KMS-11 (cell line): ENCODE data around the gene AKAP10.
A peak's percentile ranks its signal among the peaks of the same experiment; 100 is the strongest.
"Not testable (repeated sequence)": the region's sequence is repeated elsewhere in the genome, so short reads cannot be mapped to it uniquely, and the experiment has no call there.

Source experiments
- H2AFZ ChIP-seq: fragments of 200-600 bp; sonication (generic); 2 replicates; pipeline ENCODE4 v1.6.1; 2016; ENCODE audit warnings: antibody characterized with exemption, mixed run types, low read depth
- H3K27ac ChIP-seq: fragments of 200-600 bp; sonication (generic); 2 replicates; pipeline ENCODE4 v1.6.1; 2016; ENCODE audit warnings: mild to moderate bottlenecking, mixed run types
- H3K27me3 ChIP-seq: fragments of 200-600 bp; sonication (generic); 2 replicates; pipeline ENCODE4 v1.6.1; 2017; ENCODE audit warnings: mild to moderate bottlenecking, low read depth, mixed run types, moderate library complexity; ENCODE audit not compliant: insufficient read depth
- H3K36me3 ChIP-seq: fragments of 200-600 bp; sonication (generic); 2 replicates; pipeline ENCODE4 v1.6.1; 2017; ENCODE audit warnings: mild to moderate bottlenecking, mixed run types; ENCODE audit not compliant: insufficient read depth
- H3K4me1 ChIP-seq: fragments of 200-600 bp; sonication (generic); 2 replicates; pipeline ENCODE4 v1.6.1; 2016; ENCODE audit warnings: mild to moderate bottlenecking, low read depth, mixed run types; ENCODE audit not compliant: poor library complexity, severe bottlenecking
- H3K4me2 ChIP-seq: fragments of 200-600 bp; sonication (generic); 2 replicates; pipeline ENCODE4 v1.7.0; 2016; ENCODE audit warnings: mild to moderate bottlenecking, mixed run types
- H3K4me3 ChIP-seq: fragments of 200-600 bp; sonication (generic); IDR thresholded peaks from 2 replicates; pipeline ENCODE4 v1.6.1; 2017; ENCODE audit warnings: low read depth, low read length, mixed read lengths; ENCODE audit not compliant: insufficient read depth
- H3K79me2 ChIP-seq: fragments of 200-600 bp; sonication (generic); 2 replicates; pipeline ENCODE4 v1.6.1; 2016; ENCODE audit warnings: low read depth, mixed run types; ENCODE audit not compliant: insufficient read depth
- H3K9ac ChIP-seq: fragments of 200-600 bp; sonication (generic); 2 replicates; pipeline ENCODE4 v1.6.1; 2016; ENCODE audit warnings: mild to moderate bottlenecking, mixed run types
- H4K20me1 ChIP-seq: fragments of 200-600 bp; sonication (generic); 2 replicates; pipeline ENCODE4 v1.6.1; 2016; ENCODE audit warnings: mild to moderate bottlenecking, mixed run types; ENCODE audit not compliant: insufficient read depth
- TF ChIP-seq, protein P1 (sequence below): fragments of 200-600 bp; sonication (generic); conservative IDR thresholded peaks from 2 replicates; pipeline ENCODE4 v1.6.1; 2017; ENCODE audit warnings: low read depth, mild to moderate bottlenecking, antibody characterized with exemption, low read length, moderate library complexity, mixed read lengths

The AKAP10 gene, protein sequence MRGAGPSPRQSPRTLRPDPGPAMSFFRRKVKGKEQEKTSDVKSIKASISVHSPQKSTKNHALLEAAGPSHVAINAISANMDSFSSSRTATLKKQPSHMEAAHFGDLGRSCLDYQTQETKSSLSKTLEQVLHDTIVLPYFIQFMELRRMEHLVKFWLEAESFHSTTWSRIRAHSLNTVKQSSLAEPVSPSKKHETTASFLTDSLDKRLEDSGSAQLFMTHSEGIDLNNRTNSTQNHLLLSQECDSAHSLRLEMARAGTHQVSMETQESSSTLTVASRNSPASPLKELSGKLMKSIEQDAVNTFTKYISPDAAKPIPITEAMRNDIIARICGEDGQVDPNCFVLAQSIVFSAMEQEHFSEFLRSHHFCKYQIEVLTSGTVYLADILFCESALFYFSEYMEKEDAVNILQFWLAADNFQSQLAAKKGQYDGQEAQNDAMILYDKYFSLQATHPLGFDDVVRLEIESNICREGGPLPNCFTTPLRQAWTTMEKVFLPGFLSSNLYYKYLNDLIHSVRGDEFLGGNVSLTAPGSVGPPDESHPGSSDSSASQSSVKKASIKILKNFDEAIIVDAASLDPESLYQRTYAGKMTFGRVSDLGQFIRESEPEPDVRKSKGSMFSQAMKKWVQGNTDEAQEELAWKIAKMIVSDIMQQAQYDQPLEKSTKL

DNA sequence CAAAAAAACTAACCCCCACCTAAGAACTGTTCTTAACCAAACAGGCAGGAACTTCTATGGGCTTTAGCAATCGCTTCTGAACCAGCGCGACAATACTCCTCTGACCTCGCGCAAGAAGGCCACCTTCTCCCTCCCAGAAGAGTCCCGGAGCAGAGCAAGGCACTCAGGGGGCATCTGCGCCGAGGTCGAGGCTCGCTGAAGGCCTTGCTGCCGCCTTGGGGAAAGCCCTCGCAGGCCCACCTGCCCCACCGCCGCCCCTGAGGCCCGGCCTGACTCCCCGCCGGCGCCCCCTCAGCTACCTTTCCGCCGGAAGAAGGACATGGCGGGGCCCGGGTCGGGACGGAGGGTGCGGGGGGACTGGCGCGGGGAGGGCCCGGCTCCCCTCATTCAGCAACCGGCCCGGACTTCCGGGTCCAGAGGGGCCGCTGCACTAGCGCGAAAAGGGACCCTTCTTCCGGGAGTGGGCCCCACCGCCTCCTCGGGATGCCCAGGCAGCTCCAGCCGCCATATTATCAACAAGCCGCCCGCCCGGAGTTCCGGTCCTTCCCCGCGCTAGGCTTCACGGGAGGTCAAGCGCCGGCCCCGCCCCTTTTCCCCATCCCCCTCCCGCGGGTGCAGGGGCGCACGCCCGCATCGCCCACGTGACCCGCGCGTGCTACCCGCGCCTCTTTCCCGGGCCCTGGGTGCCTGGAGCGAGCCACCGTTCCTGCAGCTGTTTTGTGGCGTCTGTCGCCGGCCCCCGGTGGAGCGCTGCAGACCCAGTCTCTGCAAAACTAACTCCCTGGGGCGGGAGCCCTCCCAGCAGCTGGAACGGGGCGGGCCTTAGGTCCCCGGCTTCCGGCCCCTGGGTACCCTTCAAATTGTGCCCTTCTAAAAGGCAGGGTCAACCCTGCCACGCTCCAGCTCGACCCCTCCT, at the start of gene AKAP10:
Gene AKAP10 (minus strand): TSS at position 536 of the 916 bp plus-strand sequence. CDS start 149 bp downstream, at position 387.
- no peaks in the 10 kb centered on the region for H4K20me1 ChIP-seq
- no peaks in the 10 kb centered on the region for H3K27me3 ChIP-seq
- peak within 1 kb of the TSS; percentile 12 for H3K4me3 ChIP-seq
- peaks cover 14% of the 10 kb centered on the region for H3K4me1 ChIP-seq
- peak within 1 kb of the TSS; percentile 70 for H3K27ac ChIP-seq
- H3K9ac ChIP-seq, result peak within 1 kb of the TSS; percentile 86
- H3K79me2 ChIP-seq, result peaks cover 42% of the 10 kb centered on the region; the same call in 1 of the 2 replicates
- no peaks in the 10 kb centered on the region for H3K36me3 ChIP-seq
- peak within 1 kb of the TSS; percentile 79 for H2AFZ ChIP-seq
- H3K4me2 ChIP-seq, result peak within 1 kb of the TSS; percentile 66
- TF ChIP-seq, protein P1, sequence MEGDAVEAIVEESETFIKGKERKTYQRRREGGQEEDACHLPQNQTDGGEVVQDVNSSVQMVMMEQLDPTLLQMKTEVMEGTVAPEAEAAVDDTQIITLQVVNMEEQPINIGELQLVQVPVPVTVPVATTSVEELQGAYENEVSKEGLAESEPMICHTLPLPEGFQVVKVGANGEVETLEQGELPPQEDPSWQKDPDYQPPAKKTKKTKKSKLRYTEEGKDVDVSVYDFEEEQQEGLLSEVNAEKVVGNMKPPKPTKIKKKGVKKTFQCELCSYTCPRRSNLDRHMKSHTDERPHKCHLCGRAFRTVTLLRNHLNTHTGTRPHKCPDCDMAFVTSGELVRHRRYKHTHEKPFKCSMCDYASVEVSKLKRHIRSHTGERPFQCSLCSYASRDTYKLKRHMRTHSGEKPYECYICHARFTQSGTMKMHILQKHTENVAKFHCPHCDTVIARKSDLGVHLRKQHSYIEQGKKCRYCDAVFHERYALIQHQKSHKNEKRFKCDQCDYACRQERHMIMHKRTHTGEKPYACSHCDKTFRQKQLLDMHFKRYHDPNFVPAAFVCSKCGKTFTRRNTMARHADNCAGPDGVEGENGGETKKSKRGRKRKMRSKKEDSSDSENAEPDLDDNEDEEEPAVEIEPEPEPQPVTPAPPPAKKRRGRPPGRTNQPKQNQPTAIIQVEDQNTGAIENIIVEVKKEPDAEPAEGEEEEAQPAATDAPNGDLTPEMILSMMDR, result no peak

DNA sequence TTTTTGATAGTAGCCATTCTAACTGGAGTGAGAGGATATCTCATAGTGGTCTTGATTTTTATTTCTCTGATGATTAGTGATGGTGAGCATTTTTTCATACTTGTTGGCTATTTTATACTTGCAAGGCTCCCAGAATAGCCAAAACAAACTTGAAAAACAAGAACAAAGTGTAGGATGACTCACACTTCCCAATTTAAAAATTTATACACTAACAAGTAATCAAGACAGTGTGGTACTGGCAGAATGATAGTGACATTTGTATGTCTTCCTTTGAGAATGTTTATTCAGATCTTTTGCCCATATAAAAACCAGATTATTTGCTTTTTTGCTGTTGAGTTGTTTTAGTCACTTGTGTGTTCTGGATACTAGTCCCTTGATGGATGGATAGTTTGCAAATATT, 49.3 kb upstream of the AKAP10 start:
- H3K4me1 ChIP-seq, result no peaks in the 10 kb centered on the region
- no peak overlapping the region for H2AFZ ChIP-seq
- H3K9ac ChIP-seq, result no peak overlapping the region
- no peak overlapping the region for H3K27ac ChIP-seq
- TF ChIP-seq, protein P1, result no peak
- H3K27me3 ChIP-seq, result no peaks in the 10 kb centered on the region
- no peak overlapping the region for H3K4me3 ChIP-seq
- no peak overlapping the region for H3K4me2 ChIP-seq
- no peaks in the 10 kb centered on the region for H3K36me3 ChIP-seq
- H4K20me1 ChIP-seq, result no peaks in the 10 kb centered on the region
- no peaks in the 10 kb centered on the region for H3K79me2 ChIP-seq

DNA sequence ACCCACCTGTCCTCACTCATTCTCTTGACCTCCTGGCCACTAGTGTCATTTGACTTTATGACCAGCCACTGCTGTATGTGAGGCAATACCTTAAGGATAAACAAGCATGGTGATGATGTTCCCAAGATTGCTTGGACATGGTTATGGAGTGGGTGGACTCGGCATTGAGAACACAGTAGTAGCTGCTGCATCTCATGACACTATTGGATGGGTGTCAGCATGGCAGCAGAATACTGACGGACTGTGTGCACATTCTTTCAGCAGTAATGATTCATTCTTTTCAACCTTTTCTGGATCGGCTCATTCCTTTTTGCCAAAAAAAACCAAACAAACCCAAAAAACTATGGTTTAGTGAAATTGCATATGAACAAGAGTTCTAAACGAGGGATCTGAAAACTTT, 45.1 kb upstream of the AKAP10 start:
- no peak overlapping the region for H3K4me3 ChIP-seq
- H3K27ac ChIP-seq, result no peak overlapping the region
- no peak overlapping the region for H3K9ac ChIP-seq
- H3K36me3 ChIP-seq, result no peaks in the 10 kb centered on the region
- TF ChIP-seq, protein P1, result no peak
- H3K4me1 ChIP-seq, result no peaks in the 10 kb centered on the region
- no peak overlapping the region for H2AFZ ChIP-seq
- H3K4me2 ChIP-seq, result no peak overlapping the region
- no peaks in the 10 kb centered on the region for H3K79me2 ChIP-seq
- no peaks in the 10 kb centered on the region for H3K27me3 ChIP-seq
- no peaks in the 10 kb centered on the region for H4K20me1 ChIP-seq

DNA sequence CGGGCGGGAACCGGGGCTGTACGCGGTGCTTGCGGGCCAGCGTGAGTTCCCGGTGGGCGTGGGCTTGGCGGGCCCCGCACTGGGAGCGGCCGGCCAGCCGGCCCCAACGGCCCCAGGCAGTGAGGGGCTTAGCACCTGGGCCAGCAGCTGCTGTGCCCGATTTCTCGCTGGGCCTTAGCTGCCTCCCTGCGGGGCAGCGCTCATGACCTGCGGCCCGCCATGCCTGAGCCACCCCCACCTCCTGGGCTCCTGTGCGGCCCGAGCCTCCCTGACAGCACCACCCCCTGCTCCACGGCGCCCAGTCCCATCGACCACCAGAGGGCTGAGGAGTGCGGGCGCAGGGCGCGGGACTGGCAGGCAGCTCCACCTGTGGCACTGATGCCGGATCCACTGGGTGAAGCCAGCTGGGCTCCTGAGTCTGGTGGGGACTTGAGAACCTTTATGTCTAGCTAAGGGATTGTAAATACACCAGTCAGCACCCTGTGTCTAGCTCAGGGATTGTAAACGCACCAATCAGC, 38.9 kb upstream of the AKAP10 start:
- H2AFZ ChIP-seq, H4K20me1 ChIP-seq, H3K27me3 ChIP-seq, H3K79me2 ChIP-seq, H3K27ac ChIP-seq, H3K9ac ChIP-seq, H3K4me1 ChIP-seq, H3K4me3 ChIP-seq, H3K4me2 ChIP-seq, H3K36me3 ChIP-seq: not testable (repeated sequence)
